Mucosa of gallbladder (tissue), 1 donor: Measurements from ENCODE around the gene NRXN2. TPM values are rescaled to one million over a fixed set of nuclear protein-coding genes. Genes with fewer than 3 reads are reported as not detected.

Source experiments
- DNase-seq: peaks from one replicate; pipeline ENCODE4 v3.0.0-alpha.2; 2020; ENCODE audit warnings: low spot score
- total RNA-seq: library from RNA; stranded (reverse); gene quantifications from one replicate; pipeline ENCODE4 v1.2.1, GENCODE V29; 2021
- donor health status: DM: no; HTN: no; CAD: no.

NRXN2 gene
- total RNA-seq, 1 donor from 2014 or later, result 8.1 TPM

GRCh38 chr11:64698427-64698826 lies 24.6 kb downstream of the NRXN2 start:
- no peak for DNase-seq

GRCh38 chr11:64697663-64698375 lies 25.2 kb downstream of the NRXN2 start:
- DNase-seq, result no peak

GRCh38 chr11:64696045-64696444 lies 27.0 kb downstream of the NRXN2 start:
- no peak for DNase-seq

- no peak for DNase-seq
Measured at GRCh38 chr11:64695548-64695947, 27.4 kb downstream of the NRXN2 start.

DNA sequence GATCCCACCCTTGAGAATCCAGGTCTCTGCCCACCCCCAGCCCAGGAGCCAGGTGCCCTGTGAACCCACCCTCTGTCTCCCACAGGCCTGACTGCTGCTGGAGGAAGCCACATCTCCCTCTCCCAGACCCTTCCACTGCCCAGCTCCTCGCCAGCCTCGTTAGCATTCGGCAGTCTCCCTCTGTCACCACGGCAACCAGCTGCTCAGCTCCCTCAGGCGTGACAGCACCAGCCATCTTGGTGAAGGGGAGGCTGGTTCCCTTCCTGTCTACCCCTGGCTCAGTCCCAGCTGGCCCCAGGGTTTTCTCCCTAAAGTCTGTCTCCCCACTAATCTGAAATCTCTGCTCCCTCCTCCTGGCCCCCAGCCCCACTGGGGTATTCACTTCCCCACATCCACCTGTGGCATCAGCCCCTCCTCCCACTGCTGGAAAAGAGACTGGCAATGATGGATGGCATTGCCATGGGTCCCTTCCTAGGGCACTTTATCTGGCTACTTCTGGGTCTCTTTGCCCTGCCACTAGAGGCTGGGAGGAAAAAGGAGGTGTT lies 28.1 kb downstream of the NRXN2 start:
- no peak for DNase-seq

- no peak for DNase-seq
Measured at GRCh38 chr11:64694026-64694755, 28.8 kb downstream of the NRXN2 start.

DNA sequence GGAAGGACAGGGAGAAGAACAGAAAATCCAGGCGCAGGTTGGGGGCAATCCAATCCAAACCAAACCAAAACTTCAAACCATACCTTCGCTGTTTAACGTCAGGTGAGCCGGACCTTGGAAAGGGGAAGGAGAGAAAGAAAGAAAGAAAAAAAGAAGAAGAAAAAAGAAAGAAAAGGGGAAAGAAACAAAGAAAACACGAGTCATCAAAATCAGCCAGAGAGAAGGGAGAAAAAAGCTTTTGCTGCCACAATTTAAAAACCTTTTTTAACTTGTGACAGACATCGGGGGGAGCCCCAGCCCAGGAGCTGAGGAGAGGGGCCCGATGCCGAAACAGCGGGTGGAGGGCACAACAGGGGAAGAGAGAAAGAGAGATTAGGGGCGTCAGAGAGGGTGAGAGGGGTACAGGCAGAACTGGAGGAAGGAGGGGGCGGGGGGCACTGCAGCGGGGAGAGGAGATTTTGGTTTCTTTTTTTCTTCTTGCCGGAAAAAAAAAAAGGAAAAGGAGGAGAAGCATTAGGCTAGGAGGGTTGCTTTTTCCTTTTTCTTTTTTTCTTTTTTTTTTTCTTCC lies 30.1 kb downstream of the NRXN2 start:
- no peak for DNase-seq

- DNase-seq, result no peak
Measured at GRCh38 chr11:64691543-64691942, 31.5 kb downstream of the NRXN2 start.

DNA sequence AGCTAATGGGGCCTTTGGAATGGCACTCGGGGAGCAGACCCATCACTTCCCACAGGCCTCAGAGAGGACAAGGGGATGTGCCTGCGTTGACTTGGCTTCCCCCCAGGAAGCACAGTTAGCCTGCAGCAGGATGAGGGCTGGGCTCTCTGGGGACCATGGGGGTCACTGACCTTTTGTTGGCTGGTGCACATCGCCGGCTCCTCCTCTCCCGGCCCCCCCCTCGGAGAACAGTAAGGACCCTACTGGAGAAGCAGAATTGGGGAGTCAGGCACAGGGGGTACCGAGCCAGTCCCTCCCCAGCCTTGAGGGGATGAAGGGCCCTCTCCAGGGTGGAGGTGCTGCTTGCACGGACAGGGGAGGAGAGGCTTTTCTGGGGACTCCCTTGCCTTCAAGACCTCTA lies 32.8 kb downstream of the NRXN2 start:
- no peak for DNase-seq

- DNase-seq, result peak; percentile 88
Measured at GRCh38 chr11:64688534-64688982, 34.4 kb downstream of the NRXN2 start.

GRCh38 chr11:64687643-64688533 lies 35.1 kb downstream of the NRXN2 start:
- no peak for DNase-seq

DNA sequence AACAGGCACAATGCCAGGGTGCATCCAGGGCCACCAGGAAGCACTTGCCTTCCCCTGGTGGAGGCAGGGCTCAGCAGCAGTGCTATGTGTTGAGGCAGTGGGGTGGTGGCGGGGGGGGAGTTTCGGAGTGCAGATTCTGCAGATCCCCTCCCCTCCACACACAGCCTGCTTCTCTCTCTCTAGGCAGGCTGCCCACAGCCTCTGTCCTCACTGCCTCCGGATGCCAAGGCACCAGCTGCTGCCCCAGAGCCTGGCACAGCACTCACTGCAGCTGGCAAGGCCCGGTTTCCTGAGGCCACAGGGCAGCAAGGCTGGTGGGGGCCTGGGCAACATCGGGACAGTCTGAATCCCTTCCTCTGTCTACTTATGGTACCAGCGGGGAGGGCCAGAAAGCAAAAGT lies 35.8 kb downstream of the NRXN2 start:
- peak; percentile 30 for DNase-seq

GRCh38 chr11:64686466-64687170 lies 36.4 kb downstream of the NRXN2 start:
- DNase-seq, result no peak

DNA sequence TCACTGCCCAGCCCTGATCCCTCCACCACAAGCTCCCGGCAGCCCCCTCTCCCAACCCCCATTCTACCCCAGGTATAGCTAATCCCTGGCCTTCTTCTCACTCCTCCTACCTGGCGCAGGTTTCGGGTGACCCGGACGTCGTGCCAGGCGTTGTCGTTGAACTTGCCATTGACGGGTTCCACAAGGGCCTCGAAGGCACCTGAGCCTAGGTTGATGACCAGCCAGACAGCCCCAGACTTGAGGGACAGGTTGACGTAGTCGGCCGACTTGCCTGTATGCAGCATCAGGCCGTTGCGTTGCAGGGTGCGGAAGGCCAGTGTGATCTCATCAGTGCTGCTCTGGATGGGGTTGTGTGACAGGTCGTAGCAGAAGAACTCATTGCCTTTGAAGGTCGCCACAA lies 37.5 kb downstream of the NRXN2 start:
- DNase-seq, result no peak

DNA sequence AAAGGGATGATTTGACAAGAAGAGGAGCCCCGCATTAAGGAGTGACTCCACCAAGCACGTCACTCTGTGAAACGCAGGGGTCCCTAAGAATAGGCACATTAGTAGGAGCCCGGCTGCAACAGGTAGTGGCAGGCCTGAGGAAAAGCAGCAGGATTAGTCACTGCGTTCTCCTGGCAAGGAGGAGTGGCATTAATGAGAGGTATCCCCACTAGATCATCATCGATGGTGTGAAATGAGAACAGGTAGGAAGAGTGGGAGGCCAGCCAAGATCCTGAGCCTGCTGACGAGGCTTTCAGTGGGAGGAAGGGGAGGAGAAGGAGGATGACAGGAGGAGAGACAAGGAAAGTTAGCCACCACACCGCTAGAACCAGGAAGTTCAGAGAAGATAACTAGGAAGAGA lies 38.6 kb downstream of the NRXN2 start:
- DNase-seq, result no peak

DNA sequence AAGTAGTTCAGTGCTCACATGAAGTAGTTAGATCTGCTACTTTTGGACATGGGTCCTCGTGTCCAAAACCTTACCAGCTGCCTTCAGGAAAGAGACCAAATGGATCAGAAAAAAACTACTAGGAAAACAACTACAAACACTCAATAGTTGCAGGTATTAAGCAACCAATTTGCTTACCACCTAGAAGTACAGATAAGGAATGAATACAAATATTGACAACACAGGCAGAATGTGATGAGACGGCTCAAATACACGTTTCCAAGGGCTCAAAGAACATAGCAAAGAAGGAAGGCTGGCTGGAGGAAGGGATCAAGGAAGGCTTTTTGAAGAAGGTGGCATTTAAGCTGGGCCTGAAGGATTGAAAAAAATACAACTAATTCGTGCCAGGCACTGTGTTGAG lies 41.8 kb downstream of the NRXN2 start:
- no peak for DNase-seq

DNA sequence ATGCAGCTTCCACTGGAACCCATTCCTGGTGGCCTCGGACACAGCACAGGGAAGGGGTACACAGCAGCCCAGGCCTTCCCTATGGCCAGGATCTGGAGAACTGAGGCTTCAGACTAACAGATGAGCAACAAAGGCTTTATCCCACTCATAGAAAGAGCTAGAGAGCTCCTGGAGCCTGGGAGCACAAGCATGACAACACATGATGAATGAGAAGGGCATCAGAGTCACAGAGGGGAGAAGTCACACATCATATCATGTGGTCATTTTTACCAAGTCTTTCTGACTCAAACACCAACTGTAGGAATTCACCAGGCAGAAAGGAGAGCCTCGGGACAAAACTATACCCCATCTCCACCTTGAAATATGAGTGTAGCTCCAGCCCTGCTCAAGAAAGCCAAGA lies 43.2 kb downstream of the NRXN2 start:
- no peak for DNase-seq

- DNase-seq, result no peak
Measured at GRCh38 chr11:64677441-64678023, 45.5 kb downstream of the NRXN2 start.

DNA sequence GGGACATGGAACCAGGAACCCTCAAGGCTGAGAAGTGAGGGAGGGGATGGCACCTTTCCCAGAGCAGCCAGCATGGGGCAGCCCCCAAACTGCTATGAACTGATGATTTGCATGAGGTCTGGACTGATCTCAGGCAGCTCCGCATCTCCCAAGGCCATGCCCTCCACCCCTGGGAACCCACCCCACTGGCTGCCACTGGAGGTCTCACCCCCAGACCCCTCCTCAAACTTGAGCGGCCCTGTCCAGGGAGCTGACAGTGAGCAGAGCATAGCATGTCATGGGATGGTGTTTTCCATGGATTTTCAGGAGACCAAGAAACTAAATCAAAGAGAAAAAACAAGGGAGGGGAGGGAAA lies 46.8 kb downstream of the NRXN2 start:
- no peak for DNase-seq

- DNase-seq, result peak; percentile 50
Measured at GRCh38 chr11:64675450-64676260, 47.3 kb downstream of the NRXN2 start.
